LHCN-M2 (cell line): ENCODE data around the gene TIAM2. TPM values are rescaled to one million over a fixed set of nuclear protein-coding genes. Genes with fewer than 3 reads are reported as not detected.
"Not testable (repeated sequence)": the region's sequence is repeated elsewhere in the genome, so short reads cannot be mapped to it uniquely, and the experiment has no call there.

Experiments used
- DNase-seq: peaks from one replicate; pipeline ENCODE4 v3.0.0-alpha.2; 2012; ENCODE audit warnings: low read depth
- polyA plus RNA-seq: library from polyadenylated mRNA; unstranded; fragments of >200 nt; gene quantifications from one replicate; pipeline ENCODE4 v1.2.1, GENCODE V29; 2012; ENCODE audit warnings: missing spikeins
- total RNA-seq: library from RNA; depleted of rRNA; stranded (reverse); fragments of >200 nt; gene quantifications from 2 replicates; pipeline ENCODE4 v1.2.3, GENCODE V29; 2014; rRNA removed

Gene TIAM2
- total RNA-seq: 7.6 and 11.9 TPM in 2 replicates
- 7.7 TPM for polyA plus RNA-seq

GRCh38 chr6:154995254-154996015, at the start of gene TIAM2:
TIAM2 (plus strand) TSS chr6:154995315; CDS start chr6:155129224, 133,909 bp downstream.
- DNase-seq: peak; percentile 19

- no peak for DNase-seq
Measured at GRCh38 chr6:154950979-154951344, 44.2 kb upstream of the TIAM2 start.

GRCh38 chr6:154951345-154952200, 43.5 kb upstream of the TIAM2 start:
- no peak for DNase-seq

- DNase-seq: no peak
Measured at GRCh38 chr6:154953644-154954043, 41.5 kb upstream of the TIAM2 start.

- no peak for DNase-seq
Measured at GRCh38 chr6:154954347-154954746, 40.8 kb upstream of the TIAM2 start.

GRCh38 chr6:154956771-154957522, 38.2 kb upstream of the TIAM2 start:
- DNase-seq: no peak

- no peak for DNase-seq
Measured at GRCh38 chr6:154958469-154958868, 36.6 kb upstream of the TIAM2 start.

GRCh38 chr6:154960299-154960843, 34.7 kb upstream of the TIAM2 start:
- DNase-seq: no peak

GRCh38 chr6:154960854-154961530, 34.1 kb upstream of the TIAM2 start:
- DNase-seq: no peak

GRCh38 chr6:154962753-154963152, 32.4 kb upstream of the TIAM2 start:
- DNase-seq: peak; percentile 67

- DNase-seq: not testable (repeated sequence)
Measured at GRCh38 chr6:154966065-154966770, 28.9 kb upstream of the TIAM2 start.

GRCh38 chr6:154969796-154970195, 25.3 kb upstream of the TIAM2 start:
- DNase-seq: no peak

GRCh38 chr6:154974485-154975149, 20.5 kb upstream of the TIAM2 start:
- DNase-seq: no peak

GRCh38 chr6:154977588-154977987, 17.5 kb upstream of the TIAM2 start:
- no peak for DNase-seq

- DNase-seq: no peak
Measured at GRCh38 chr6:154980273-154981078, 14.6 kb upstream of the TIAM2 start.

GRCh38 chr6:154981079-154981870, 13.8 kb upstream of the TIAM2 start:
- no peak for DNase-seq

- DNase-seq: peak; percentile 53
Measured at GRCh38 chr6:154984146-154984545, 11.0 kb upstream of the TIAM2 start.

- DNase-seq: no peak
Measured at GRCh38 chr6:154986787-154987235, 8.3 kb upstream of the TIAM2 start.
